ENCODE data around the gene UBE3B.

UBE3B gene

DNA sequence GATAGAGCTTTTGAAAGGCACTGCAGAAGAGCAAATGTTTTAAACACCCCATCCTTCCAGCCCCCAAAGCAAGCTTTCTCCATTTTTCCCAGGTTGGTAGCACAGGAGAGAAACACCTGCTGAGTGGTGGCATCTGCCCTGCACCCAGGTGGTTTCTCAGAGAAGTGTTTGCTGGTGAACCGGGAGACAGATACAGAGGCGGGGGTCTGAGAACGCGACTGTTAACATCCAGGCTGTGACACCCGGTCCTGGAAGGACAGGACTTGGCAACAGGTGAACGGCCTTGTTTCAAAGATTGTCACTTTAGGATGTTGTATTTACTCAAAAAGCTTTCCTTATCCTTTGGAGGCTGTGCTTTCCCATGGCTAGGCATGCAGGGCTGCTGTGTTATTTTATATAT lies 77.3 kb downstream of the UBE3B start:
- no peak overlapping the region for H3K27ac Mint-ChIP-seq
- H3K9me3 Mint-ChIP-seq, result no peaks in the 10 kb centered on the region
- intact Hi-C loops (cut with micrococcal nuclease), result no loop called here
- peaks cover 10% of the 10 kb centered on the region for H3K27me3 Mint-ChIP-seq
- H3K4me1 Mint-ChIP-seq (ENCODE audit: low read depth), result no peaks in the 10 kb centered on the region
- H3K36me3 Mint-ChIP-seq (ENCODE audit: low read depth), result peaks cover 23% of the 10 kb centered on the region
- H3K4me3 Mint-ChIP-seq, result no peak overlapping the region

DNA sequence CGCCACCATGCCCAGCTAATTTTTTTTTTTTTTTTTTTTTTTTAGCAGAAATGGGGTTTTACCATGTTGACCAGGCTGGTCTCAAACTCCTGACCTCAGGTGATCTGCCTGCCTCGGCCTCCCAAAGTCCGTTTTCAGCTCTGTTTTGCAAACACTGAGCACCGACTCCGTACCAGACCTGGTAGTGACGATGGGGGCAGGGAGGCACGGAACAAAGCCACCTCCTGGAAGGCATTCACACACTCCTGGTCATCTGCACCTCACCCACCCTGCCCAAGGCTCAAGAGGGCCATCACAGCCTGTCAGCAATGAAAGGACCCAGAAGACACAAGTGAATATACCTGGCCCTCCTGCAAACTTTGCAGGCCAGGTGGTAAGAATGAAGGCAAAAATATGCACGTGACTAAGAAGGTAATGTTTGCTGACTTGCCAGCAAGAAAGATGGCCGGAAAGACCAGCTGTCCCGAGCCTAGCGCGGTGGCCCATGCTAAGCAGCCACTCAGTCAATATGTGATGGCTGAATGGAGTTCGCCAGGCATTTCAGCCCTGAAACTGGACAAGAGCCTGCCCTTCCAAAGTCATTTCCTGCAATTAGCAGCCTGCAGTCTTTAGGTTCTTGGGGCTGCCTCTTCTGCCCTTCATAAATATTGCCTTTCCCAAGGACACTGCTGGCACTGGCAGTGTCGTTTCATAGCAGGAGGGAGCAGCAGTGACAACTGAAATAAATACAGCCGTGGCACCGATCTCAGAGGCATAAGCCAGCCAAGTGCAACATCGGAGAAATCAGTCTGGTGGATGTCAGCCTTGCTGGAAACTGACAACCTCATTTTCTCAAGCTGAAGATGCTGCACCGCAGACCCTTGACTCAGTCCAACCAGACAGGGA lies 78.2 kb downstream of the UBE3B start:
- Mint-ChIP-seq H3K36me3 (ENCODE audit: low read depth) (peaks cover 25% of the 10 kb centered on the region), H3K9me3 (no peaks in the 10 kb centered on the region), H3K4me3 (no peak overlapping the region), H3K4me1 (ENCODE audit: low read depth) (no peaks in the 10 kb centered on the region), H3K27me3 (peaks cover 6% of the 10 kb centered on the region), H3K27ac (no peak overlapping the region)
- intact Hi-C loops (cut with micrococcal nuclease), result no loop called here

DNA sequence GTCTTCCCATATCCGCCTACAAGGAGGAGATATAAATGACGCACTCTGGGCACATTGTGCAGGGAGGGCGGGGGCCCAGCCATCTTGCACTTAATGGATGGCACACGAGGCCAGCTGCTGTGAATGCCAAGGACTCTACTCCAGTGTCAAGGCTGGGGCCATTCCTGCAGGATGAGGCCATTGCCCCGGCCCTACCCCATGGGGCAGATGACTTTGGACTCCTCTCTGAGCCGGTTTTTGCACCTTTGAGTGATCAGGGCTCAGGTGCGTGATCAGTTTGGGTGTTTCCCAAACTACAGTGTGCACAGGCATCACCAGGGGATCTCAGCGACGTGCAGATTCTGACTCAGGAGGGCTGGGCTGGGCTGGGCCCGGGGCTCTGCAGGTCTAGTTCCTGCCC lies 79.8 kb downstream of the UBE3B start:
- H3K9me3 Mint-ChIP-seq, result peaks cover 5% of the 10 kb centered on the region
- H3K27me3 Mint-ChIP-seq, result peaks cover 3% of the 10 kb centered on the region
- intact Hi-C loops (cut with micrococcal nuclease), result no loop called here

DNA sequence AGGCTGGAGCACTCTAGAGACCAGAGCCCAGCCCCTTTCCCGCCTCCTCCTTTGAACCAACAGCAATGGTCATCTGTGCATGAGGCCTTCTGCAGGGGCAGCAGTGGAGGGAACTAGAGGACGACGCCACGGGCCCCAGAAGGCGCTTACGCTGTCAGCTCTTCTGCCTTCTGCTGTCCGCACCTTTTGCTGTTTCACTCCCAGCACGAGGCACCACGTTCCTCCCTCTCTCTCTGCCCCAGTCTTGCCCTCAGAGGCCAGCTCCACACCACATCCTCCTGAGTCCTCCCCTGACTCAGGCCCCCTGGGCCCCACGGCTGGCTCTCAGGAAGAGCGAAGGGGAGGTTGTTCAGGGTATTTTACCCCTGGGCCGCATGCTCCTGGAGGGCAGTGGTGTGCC lies 80.4 kb downstream of the UBE3B start:
- intact Hi-C loops (cut with micrococcal nuclease), result no loop called here

More for the DNA sequence above, 79.8 kb downstream of the UBE3B start:
- Mint-ChIP-seq H3K27ac (no peak overlapping the region), H3K4me1 (ENCODE audit: low read depth) (no peaks in the 10 kb centered on the region), H3K4me3 (no peak overlapping the region), H3K36me3 (ENCODE audit: low read depth) (peaks cover 40% of the 10 kb centered on the region)

DNA sequence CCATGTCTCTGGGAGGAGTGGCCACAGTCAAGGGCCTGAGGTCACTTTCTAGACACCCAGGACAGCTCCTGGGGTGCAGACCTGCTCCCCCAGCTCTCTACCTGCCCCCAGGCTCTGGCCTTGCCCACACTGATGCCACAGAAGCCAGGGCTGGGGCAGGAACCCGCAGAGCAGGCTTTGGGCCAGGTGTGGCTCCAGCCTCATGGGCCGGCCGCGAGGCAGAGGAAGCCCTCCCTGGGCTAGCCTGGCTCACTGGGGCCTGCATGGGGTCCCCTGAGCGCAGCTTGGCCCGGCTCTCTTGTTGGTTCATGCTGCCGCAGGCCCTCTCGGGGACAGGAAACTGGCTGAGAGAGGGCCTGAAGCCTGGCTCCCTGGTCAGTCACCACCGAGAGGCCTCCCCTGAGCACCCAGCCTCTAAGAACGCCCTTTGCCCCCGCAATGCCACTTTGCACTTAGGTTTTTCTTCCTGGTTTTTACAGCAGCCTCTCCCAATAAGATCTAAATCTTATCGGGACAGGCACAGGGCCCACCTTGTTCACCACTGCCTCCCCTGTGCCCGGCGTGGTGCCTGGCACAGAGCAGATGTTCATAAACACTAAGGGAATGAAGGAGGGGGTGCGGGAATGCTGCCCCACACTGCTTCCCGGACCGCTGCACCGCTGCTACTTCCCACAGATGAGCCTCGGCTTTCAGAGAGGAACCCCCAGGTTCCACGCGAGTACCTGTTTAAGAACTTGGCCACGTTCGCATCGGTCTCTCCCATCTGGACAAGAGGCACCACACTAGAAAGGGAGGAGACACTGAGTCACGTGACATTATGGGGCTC lies 81.2 kb downstream of the UBE3B start:
- H3K36me3 Mint-ChIP-seq (ENCODE audit: low read depth), result peaks cover 54% of the 10 kb centered on the region
- no peak overlapping the region for H3K27ac Mint-ChIP-seq
- H3K4me1 Mint-ChIP-seq (ENCODE audit: low read depth), result no peaks in the 10 kb centered on the region
- H3K4me3 Mint-ChIP-seq, result no peak overlapping the region
- peaks cover 3% of the 10 kb centered on the region for H3K27me3 Mint-ChIP-seq
- intact Hi-C loops (cut with micrococcal nuclease), result no loop called here
- peaks cover 13% of the 10 kb centered on the region for H3K9me3 Mint-ChIP-seq

More for the DNA sequence above, 80.4 kb downstream of the UBE3B start:
- no peaks in the 10 kb centered on the region for H3K4me1 Mint-ChIP-seq (ENCODE audit: low read depth)
- H3K9me3 Mint-ChIP-seq, result peaks cover 11% of the 10 kb centered on the region
- no peak overlapping the region for H3K4me3 Mint-ChIP-seq
- H3K27ac Mint-ChIP-seq, result no peak overlapping the region
- peaks cover 3% of the 10 kb centered on the region for H3K27me3 Mint-ChIP-seq
- peaks cover 46% of the 10 kb centered on the region for H3K36me3 Mint-ChIP-seq (ENCODE audit: low read depth)

DNA sequence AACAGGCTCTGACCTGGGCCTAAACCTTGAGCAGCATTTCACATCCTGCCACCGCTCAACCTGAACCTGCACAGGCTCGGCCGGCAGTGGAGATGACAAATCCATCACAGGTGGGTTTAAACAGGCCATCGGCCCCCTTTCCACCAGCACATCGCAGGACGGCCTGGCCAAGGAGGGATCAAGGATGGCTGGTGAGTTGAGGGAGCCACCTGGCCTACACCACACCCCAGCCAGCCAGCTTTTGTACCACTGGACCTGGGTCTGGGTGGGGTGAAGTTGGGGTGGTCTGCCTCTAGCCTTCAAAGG lies 81.7 kb downstream of the UBE3B start:
- no peaks in the 10 kb centered on the region for H3K27me3 Mint-ChIP-seq
- no peak overlapping the region for H3K27ac Mint-ChIP-seq
- H3K9me3 Mint-ChIP-seq, result peaks cover 13% of the 10 kb centered on the region
- H3K4me3 Mint-ChIP-seq, result no peak overlapping the region
- no peaks in the 10 kb centered on the region for H3K4me1 Mint-ChIP-seq (ENCODE audit: low read depth)
- peaks cover 60% of the 10 kb centered on the region for H3K36me3 Mint-ChIP-seq (ENCODE audit: low read depth)
- intact Hi-C loops (cut with micrococcal nuclease), result no loop called here

DNA sequence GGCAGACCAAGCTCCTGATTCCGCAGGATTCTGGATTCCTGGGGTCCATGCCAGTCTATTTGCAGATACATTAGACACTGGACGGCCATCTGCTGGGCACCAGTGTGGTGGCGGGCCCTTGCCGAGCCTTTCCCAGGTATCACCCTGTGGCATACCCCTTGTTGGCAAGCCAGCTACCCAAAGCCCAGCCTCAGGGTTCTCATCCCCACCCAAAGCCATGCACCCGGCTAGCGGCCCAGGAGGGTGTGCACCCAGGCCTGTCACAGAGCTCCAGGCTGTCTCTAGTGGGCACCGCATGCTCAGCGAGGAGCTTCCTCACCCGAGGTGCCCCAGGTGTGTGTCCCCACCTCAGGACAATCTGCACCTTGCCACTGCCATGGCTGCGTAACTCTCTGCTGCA lies 82.2 kb downstream of the UBE3B start:
- no peaks in the 10 kb centered on the region for H3K4me1 Mint-ChIP-seq (ENCODE audit: low read depth)
- peaks cover 13% of the 10 kb centered on the region for H3K9me3 Mint-ChIP-seq
- intact Hi-C loops (cut with micrococcal nuclease), result no loop called here
- no peak overlapping the region for H3K27ac Mint-ChIP-seq
- no peak overlapping the region for H3K4me3 Mint-ChIP-seq
- no peaks in the 10 kb centered on the region for H3K27me3 Mint-ChIP-seq
- peaks cover 63% of the 10 kb centered on the region for H3K36me3 Mint-ChIP-seq (ENCODE audit: low read depth)

DNA sequence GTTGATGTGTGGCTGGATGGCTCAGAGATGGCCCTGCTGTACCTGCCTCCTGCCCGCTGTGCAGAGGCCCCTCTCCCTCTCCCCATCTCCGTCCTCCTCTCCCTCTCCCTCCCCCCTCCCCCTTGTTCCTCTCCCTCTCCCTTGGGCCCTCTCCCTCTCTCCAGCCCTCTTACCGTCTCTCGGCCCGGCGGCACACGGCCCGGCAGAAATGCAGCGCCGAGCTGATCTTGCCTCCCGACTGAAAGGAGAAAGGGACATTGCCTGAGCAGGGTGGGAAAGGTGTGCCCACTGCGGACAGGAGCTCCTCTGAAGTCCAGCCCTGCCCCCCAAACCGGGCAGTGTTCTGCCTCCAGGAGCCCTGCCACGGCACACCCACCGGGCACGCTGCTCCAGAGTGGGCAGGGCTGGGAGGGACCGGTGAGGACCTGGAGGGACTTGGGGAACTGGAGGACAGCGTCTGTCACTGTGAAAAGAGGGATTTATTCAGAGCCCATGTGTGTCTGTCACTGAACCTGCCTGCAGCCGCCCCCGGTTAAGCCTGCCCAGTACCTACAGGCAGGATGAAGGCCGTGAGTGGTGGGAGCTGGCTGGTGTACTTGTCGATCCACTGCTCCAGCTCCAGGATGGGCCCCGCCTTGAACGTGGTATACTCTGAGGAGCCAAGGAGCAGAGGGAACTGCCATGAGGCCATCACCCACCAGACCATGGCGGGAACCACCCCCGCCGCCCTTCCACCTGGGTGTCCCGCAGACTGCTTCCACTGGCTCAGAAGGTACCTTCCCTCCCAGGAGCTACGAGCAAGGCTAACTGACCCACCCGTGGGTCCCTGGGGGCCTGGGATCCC lies 83.7 kb downstream of the UBE3B start:
- no peaks in the 10 kb centered on the region for H3K27me3 Mint-ChIP-seq
- H3K4me1 Mint-ChIP-seq (ENCODE audit: low read depth), result no peaks in the 10 kb centered on the region
- H3K36me3 Mint-ChIP-seq (ENCODE audit: low read depth), result peaks cover 78% of the 10 kb centered on the region
- H3K9me3 Mint-ChIP-seq, result peaks cover 13% of the 10 kb centered on the region
- H3K4me3 Mint-ChIP-seq, result no peak overlapping the region
- intact Hi-C loops (cut with micrococcal nuclease), result no loop called here
- H3K27ac Mint-ChIP-seq, result no peak overlapping the region

DNA sequence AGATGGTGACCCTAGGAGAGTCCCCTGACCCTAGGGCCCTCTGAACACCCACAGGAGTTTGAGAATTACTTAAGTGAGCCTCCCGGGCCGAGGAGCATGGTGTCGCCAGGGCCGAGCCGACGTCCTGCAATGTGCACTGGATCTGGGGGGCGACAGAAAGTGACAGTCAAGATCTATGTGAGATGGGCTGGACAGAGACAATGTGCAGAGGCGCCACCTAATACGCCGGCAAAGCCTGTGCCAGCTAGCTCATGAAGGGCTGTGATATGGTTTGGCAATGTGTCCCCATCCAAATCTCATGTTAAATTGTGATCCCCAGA lies 84.2 kb downstream of the UBE3B start:
- Mint-ChIP-seq H3K27ac (no peak overlapping the region), H3K27me3 (no peaks in the 10 kb centered on the region), H3K36me3 (ENCODE audit: low read depth) (peaks cover 78% of the 10 kb centered on the region), H3K9me3 (peaks cover 13% of the 10 kb centered on the region), H3K4me1 (ENCODE audit: low read depth) (no peaks in the 10 kb centered on the region), H3K4me3 (no peak overlapping the region)
- intact Hi-C loops (cut with micrococcal nuclease), result no loop called here

DNA sequence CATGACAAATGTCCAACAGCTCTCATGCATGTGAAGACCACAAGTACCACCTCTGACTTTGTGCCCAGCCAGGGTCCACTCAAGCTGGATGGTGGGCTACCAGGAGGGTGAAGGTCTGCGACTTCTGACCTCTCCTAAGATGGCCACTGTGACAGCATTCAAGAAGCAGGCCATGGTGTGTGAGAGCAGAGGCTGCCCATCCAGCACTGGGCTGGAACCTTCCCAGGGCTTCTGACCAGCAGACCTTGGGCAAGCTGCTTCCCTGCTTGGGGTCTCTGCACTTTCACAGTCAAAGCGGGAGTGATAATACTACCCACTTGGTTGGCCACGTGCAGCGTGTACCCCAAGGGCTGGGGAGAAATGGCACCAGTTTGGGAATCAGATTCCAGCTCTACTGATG lies 85.4 kb downstream of the UBE3B start:
- intact Hi-C loops (cut with micrococcal nuclease), result no loop called here
- Mint-ChIP-seq H3K27me3 (no peaks in the 10 kb centered on the region), H3K36me3 (ENCODE audit: low read depth) (peaks cover 85% of the 10 kb centered on the region)

DNA sequence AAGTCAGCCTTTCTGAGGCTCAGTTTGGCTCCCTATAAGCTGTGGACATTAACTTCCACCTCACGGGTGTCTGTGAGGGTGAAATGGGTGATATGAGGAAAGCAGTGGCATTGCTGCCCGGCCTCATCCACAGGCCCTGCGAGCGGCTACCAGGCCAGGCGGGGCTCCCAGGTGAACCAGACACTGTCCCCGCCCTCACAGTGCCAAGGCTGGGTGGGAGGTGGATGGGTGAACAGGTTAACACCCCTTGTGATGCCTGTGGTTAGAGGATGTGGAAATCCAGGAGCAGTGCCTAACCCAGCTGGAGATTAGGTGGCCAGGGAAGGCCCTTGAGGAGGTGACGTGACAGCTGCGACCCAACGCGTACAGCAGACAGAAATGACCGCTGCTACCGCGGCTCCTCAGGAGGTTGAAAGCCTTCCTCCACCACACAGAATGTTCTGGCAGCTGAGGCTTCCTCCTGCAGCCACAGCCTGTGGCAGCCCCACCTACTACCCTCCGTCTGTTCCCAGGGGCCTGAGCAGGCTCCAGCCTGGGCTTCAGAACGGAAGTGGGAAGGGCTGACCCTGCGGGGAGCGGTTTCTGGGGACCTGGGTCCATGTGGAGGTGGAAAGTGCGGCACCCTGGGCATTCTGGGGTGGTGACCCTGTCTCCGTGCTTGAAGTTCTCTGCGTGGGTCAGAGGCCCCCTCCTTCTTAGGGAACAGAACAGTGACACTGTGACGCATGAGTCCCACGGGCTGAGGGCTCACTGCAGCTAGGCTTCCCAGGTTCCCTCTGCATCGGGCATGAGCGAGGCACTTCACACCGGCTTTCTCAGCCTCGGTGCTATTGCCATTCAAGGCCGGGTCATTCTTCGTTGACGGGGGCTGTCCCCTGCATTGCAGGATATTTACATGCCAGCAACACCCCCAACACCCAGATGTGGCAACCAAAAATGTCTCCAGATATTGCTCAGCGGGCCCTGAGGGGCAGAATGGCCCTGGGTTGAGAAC lies 86.2 kb downstream of the UBE3B start:
- no peak overlapping the region for H3K4me3 Mint-ChIP-seq
- no peak overlapping the region for H3K27ac Mint-ChIP-seq
- intact Hi-C loops (cut with micrococcal nuclease), result no loop called here
- H3K4me1 Mint-ChIP-seq (ENCODE audit: low read depth), result no peaks in the 10 kb centered on the region
- H3K27me3 Mint-ChIP-seq, result no peaks in the 10 kb centered on the region
- peaks cover 87% of the 10 kb centered on the region for H3K36me3 Mint-ChIP-seq (ENCODE audit: low read depth)
- peaks cover 13% of the 10 kb centered on the region for H3K9me3 Mint-ChIP-seq

More for the DNA sequence above, 85.4 kb downstream of the UBE3B start:
- no peaks in the 10 kb centered on the region for H3K4me1 Mint-ChIP-seq (ENCODE audit: low read depth)
- peaks cover 13% of the 10 kb centered on the region for H3K9me3 Mint-ChIP-seq
- no peak overlapping the region for H3K27ac Mint-ChIP-seq
- H3K4me3 Mint-ChIP-seq, result no peak overlapping the region

DNA sequence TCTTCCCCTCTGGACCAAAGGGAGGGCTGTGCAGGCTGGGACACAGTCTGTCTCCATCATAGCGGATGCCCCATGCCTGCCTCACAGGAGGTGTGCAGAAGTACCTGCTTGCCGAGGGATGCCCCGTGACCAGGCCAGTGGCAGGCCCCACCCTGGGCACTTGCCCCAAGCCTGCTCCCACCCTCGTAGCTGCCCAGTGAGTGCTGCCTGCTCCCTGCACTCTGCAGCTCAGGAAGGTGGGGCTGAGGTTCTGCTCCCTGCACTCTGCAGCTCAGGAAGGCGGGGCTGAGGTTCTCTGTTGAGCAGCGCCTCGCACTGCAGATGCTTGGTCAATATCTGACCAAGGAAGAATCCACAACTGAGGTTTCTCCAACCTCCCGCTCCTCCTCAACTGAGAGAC lies 89.0 kb downstream of the UBE3B start:
- Mint-ChIP-seq H3K27ac (no peak overlapping the region), H3K9me3 (peaks cover 13% of the 10 kb centered on the region), H3K4me1 (ENCODE audit: low read depth) (peaks cover 9% of the 10 kb centered on the region), H3K4me3 (no peak overlapping the region), H3K36me3 (ENCODE audit: low read depth) (peaks cover 98% of the 10 kb centered on the region), H3K27me3 (no peaks in the 10 kb centered on the region)
- intact Hi-C loops (cut with micrococcal nuclease), result no loop called here

DNA sequence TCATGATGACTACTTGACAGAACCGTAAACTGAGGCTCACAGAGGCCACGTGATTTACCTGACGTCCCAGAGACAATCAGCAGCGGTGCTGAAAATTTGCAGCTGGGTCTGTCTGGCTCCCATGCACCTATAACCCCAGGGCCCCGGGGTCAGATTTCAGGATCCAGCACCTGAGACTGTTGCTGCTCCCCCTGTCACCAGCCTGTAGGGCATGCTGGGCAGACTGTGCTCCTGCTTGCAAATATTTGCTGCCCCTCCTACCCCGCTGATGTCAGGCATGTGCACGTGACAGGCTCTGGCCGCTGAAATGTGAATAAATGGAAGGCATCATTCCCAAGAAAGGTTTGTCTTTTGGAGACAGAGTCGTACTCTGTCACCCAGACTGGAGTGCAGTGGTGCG lies 89.9 kb downstream of the UBE3B start:
- H3K4me3 Mint-ChIP-seq, result no peak overlapping the region
- intact Hi-C loops (cut with micrococcal nuclease), result no loop called here
- peaks cover 92% of the 10 kb centered on the region for H3K36me3 Mint-ChIP-seq (ENCODE audit: low read depth)
- H3K27me3 Mint-ChIP-seq, result no peaks in the 10 kb centered on the region
- peaks cover 7% of the 10 kb centered on the region for H3K9me3 Mint-ChIP-seq
- peaks cover 15% of the 10 kb centered on the region for H3K4me1 Mint-ChIP-seq (ENCODE audit: low read depth)
- no peak overlapping the region for H3K27ac Mint-ChIP-seq
